ENCODE measurements around the gene ZNF629.

Gene ZNF629

DNA sequence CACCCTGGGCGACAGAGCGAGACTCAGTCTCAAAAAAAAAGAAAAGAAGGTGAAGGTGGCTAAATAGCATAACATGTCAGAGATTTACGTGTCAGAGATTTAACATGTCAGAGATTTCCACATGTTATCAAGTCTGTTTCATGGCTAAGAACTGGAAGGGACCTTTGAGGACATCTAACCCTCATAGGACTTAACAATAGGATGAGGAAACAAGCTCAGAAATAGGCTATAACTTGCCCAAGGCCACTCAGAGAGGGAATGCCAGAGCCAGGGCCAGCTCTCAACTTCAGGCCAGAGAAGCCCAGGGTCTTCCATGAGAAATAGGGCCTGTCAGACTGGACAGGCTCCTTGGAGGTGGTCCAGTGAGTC is 26.8 kb upstream of the ZNF629 start:
- TF ChIP-seq, protein P1, sequence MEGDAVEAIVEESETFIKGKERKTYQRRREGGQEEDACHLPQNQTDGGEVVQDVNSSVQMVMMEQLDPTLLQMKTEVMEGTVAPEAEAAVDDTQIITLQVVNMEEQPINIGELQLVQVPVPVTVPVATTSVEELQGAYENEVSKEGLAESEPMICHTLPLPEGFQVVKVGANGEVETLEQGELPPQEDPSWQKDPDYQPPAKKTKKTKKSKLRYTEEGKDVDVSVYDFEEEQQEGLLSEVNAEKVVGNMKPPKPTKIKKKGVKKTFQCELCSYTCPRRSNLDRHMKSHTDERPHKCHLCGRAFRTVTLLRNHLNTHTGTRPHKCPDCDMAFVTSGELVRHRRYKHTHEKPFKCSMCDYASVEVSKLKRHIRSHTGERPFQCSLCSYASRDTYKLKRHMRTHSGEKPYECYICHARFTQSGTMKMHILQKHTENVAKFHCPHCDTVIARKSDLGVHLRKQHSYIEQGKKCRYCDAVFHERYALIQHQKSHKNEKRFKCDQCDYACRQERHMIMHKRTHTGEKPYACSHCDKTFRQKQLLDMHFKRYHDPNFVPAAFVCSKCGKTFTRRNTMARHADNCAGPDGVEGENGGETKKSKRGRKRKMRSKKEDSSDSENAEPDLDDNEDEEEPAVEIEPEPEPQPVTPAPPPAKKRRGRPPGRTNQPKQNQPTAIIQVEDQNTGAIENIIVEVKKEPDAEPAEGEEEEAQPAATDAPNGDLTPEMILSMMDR (IDR thresholded peaks at IDR 0.05), result no peak

DNA sequence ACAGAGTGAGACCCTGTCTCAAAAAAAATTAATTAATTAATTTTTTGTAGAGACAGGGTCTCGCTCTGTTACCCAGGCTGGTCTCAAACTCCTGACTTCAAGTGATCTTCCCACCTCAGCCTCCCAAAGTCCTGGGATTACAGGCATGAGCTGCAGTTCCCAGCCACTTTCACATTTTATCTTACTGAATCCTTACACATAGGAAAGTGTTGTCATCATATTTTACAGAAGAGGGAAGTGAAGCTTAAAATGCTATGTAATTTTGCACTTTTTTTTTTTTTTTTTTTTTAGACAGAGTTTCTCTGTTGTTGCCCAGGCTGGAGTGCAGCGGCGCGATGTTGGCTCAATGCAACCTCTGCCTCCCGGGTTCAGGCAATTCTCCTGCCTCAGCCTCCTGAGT is 21.1 kb upstream of the ZNF629 start:
- TF ChIP-seq, protein P1 (IDR thresholded peaks at IDR 0.05), result no peak

DNA sequence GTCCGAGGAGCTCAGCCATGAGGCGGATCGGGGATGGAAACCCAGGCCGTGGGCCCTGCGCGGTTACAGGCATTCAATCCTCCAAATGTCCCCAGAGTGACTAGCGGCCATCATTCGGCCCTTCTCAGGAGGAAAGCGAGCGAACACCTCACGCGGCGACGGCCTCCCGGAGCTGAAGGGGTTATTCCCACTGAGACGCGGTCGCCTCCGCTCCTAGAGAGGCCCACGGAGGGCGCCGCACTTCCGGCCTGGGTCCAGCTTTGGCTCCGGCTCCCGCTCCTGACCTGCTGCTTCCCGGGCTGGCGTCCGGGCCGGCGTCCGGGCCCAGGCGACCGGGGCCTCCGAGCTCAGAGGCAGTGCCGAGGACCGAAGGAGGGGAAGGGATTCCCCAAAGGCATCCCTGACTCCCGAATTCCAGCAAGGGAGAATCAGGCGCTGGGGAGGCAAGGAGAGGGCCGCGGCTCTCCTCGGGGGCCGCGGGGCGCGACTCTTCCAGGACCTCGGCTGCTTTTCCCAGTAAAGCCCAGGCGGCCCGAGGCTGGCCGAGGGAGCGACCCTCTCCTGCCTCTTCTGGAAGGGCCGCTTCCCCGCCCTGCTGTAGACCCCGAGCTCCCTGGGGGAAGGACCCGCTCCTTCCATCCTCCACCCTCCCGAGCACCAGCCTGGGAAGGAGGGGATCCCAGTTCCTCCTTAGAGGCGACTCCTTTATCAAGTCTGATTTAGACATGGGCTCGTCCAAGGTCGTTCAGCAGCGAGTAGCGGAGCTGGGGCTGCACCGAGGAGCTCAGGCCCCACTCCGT is 18.6 kb upstream of the ZNF629 start:
- TF ChIP-seq, protein P1 (IDR thresholded peaks at IDR 0.05), result no peak

DNA sequence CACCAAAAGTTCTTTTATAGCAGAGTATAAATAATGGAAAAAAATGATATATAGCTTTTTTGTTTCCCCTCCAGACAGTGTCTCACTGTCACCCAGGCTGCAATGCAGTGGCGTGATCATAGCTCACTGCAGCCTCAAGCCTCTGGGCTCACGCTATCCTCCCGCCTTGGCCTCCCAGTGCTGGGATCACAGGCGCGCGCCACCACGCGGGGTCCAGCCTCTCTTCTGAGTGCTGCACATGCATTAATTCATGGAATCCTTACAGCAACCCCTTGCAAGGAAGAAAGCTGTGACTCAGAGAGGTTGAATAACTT is 18.0 kb upstream of the ZNF629 start:
- TF ChIP-seq, protein P1 (IDR thresholded peaks at IDR 0.05), result no peak

DNA sequence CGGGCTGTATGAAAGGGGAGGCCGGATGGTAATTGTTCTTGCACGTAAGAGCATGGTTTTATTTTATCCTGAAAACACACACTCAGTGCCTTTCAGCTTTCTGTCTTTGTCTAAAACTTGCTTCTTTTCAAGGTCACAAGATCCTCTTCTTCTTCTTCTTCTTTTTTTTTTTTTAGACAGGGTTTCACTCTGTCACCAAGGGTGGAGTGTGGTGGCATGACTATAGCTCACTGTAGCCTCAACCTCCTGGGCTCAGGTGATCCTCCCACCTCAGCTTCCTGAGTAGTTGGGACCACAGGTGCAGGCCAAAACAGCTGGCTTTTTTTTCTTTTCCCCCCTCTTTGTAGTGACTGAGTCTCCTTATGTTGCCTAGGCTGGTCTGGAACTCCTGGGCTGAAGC is 15.9 kb upstream of the ZNF629 start:
- TF ChIP-seq, protein P1 (IDR thresholded peaks at IDR 0.05), result no peak

DNA sequence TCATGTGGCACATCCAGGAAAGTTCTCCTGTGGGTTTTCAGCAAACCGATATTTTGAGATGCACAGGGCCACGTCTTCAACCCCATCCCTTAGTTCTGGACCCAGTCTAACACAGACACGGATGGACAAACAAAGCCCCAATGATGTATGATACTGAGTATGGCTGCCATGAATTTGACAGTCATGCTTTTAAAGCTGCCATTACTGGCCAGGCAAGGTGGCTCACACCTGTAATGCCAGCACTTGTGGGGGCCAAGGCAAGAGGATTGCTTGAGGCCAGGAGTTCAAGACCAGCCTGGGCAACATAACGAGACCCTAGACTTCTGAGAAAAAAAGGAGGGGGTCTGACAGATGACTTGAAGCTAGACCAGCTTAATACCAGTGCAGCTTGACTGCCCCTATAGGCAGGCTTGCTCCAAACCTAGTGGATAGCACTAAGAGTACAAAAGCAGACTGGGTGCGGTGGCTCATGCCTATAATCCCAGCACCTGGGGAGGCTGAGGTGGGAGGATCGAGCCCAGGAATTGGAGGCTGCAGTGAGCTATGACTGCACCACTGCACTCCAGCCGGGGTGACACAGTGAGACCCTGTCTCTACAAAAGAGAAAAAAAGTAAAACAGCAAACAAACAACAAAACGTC is 10.8 kb upstream of the ZNF629 start:
- TF ChIP-seq, protein P1 (IDR thresholded peaks at IDR 0.05), result no peak

DNA sequence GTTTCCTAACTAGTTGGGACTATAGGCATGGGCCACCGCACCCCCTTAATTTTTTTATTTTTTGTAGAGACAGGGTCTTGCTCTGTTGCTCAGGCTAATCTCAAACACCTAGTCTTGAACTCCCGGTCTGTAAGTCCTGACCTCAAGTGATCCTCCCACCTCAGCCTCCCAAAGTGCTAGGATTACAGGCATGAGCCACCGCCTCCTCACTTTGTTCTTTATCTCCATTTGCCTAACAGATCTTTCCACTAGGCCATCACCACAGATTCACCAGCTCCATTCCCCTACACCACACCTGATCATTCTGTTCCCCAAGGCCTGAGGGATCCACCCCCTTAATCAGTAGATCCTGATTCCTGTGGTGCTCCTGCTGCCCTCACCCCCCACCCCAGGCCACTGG is 7.6 kb upstream of the ZNF629 start:
- TF ChIP-seq, protein P1 (IDR thresholded peaks at IDR 0.05), result no peak
